Measurements from ENCODE around the gene MED16. TPM values are rescaled to one million over a fixed set of nuclear protein-coding genes. Genes with fewer than 3 reads are reported as not detected.

Gene MED16
- total RNA-seq, 1 experiment from 2014 or later = 66.9 TPM

GRCh38 chr19:929891-930258, 36.9 kb upstream of the MED16 start:
- TF ChIP-seq ZNF532 (CRISPR knock-in tag; IDR thresholded peaks at IDR 0.05; ENCODE audit: borderline replicate concordance) (no peak), GTF2I (CRISPR knock-in tag; conservative IDR thresholded peaks at IDR 0.05) (no peak), ZNF121 (CRISPR knock-in tag; IDR thresholded peaks at IDR 0.05) (peak; percentile 96), FOXP4 (CRISPR knock-in tag; IDR thresholded peaks at IDR 0.05) (no peak), CTCF (IDR thresholded peaks at IDR 0.05) (no peak), MLX (CRISPR knock-in tag; IDR thresholded peaks at IDR 0.05) (no peak)
- Mint-ChIP-seq H3K4me1 (peaks cover 16% of the 10 kb centered on the region), H3K27ac (no peak overlapping the region), H3K4me3 (no peak overlapping the region), H3K36me3 (peaks cover 11% of the 10 kb centered on the region), H3K27me3 (ENCODE audit: low read depth) (no peaks in the 10 kb centered on the region), H3K9me3 (no peaks in the 10 kb centered on the region)
- ChIA-PET POLR2A (no interaction called here), CTCF (interaction anchor here (0.9 kb wide), 1 partner anchor 14 kb away, joined by 3 read pairs; no protein-coding TSS in a partner anchor)
- ATAC-seq (no peak), DNase-seq (ENCODE audit: low spot score) (no peak)

DNA sequence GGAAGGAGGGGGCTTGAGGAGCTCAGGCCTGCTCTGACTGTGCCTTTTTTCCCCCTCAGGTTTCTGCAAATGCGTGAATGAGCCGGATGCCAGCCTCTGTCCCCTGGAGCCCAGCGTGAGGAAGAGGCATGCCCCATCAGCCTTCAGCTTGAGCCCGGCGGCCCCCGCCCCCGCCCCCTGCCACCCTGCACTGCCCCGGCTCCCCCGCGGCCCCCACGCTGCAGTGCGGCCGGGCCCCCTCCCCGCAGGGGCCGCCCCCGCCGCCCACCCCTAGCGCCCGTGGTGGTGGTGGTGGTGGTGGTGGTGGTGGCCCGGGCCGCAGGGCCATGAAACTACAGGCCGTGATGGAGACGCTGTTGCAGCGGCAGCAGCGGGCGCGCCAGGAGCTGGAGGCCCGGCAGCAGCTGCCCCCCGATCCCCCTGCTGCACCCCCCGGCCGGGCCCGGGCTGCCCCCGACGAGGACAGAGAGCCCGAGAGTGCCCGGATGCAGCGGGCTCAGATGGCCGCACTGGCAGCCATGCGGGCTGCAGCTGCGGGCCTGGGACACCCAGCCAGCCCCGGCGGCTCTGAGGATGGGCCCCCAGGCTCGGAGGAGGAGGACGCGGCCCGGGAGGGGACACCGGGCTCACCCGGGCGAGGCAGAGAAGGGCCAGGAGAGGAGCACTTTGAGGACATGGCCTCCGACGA, 36.4 kb upstream of the MED16 start:
- Mint-ChIP-seq H3K4me1 (peaks cover 17% of the 10 kb centered on the region), H3K36me3 (peaks cover 11% of the 10 kb centered on the region), H3K9me3 (no peaks in the 10 kb centered on the region), H3K27me3 (ENCODE audit: low read depth) (no peaks in the 10 kb centered on the region), H3K4me3 (no peak overlapping the region), H3K27ac (no peak overlapping the region)
- TF ChIP-seq ZBTB21 (CRISPR knock-in tag; IDR thresholded peaks at IDR 0.05; ENCODE audit: borderline replicate concordance) (no peak), ZNF396 (CRISPR knock-in tag; IDR thresholded peaks at IDR 0.05; ENCODE audit: borderline replicate concordance) (no peak), NFATC4 (CRISPR knock-in tag; IDR thresholded peaks at IDR 0.05) (no peak)
- ChIA-PET POLR2A (no interaction called here), CTCF (interaction anchor here (0.6 to 0.9 kb wide), 2 partner anchors 15 to 66 kb away, joined by 3 read pairs; no protein-coding TSS in a partner anchor)
- DNase-seq (ENCODE audit: low spot score) (no peak), ATAC-seq (no peak)

DNA sequence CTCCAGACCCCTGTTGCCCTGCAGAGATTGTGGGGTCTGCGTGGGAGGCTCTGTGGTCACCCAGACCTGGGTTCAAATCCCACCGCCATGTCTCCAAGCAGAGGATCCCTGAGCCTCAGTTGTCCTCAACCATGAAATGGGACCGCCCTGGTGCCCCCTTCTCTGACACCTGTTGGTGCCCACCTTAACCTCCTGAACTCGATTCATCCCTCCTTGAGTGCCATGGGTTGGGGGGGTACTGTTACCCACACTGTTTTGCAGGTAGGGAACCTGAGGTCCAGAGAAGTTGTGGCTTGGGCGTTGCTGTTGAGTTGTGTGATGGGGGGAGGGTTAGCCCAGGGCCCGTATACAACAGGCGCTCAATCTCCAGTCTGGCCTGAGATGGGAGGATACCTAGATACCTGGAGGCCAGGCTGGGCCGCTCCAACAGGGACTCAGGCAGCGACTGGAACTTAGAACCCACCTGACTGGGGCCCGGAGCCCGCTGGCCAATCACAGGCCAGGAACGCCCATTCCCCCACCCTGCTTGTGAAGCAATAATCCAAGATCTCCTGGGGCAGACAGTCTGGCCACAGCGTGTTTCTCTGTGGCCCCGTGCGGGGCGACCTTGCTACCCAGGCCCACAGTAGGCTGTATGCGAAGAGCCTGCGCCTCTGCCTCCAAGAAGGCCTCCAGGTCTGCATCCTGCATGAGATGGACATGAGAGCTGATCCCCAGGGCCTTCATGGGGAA, 35.6 kb upstream of the MED16 start:
- Mint-ChIP-seq H3K4me3 (peak overlapping the region; percentile 33), H3K27me3 (ENCODE audit: low read depth) (no peaks in the 10 kb centered on the region), H3K9me3 (no peaks in the 10 kb centered on the region), H3K27ac (peak overlapping the region; percentile 23; the same call in 1 of the 2 replicates), H3K4me1 (peaks cover 19% of the 10 kb centered on the region), H3K36me3 (peaks cover 11% of the 10 kb centered on the region)
- CTCF ChIA-PET = interaction anchor here (0.6 kb wide), 1 partner anchor 65 kb away, joined by 3 read pairs; no protein-coding TSS in a partner anchor
- DNase-seq (ENCODE audit: low spot score) (peak; percentile 55), ATAC-seq (no peak)
- POLR2A ChIA-PET = no interaction called here
- no peak for TF ChIP-seq RELA (CRISPR knock-in tag; IDR thresholded peaks at IDR 0.05; ENCODE audit: borderline replicate concordance)
- peak; percentile 47; the same call in 1 of the 2 replicates for TF ChIP-seq USF2 (CRISPR knock-in tag; IDR thresholded peaks at IDR 0.05)
- 0 out of 2 replicates have a peak, but pooled peaks have one; percentile 44 for TF ChIP-seq ZNF121 (CRISPR knock-in tag; IDR thresholded peaks at IDR 0.05)
- TF ChIP-seq ARID4B (CRISPR knock-in tag; IDR thresholded peaks at IDR 0.05; ENCODE audit: borderline replicate concordance) = no peak
- TF ChIP-seq E2F5 (CRISPR knock-in tag; IDR thresholded peaks at IDR 0.05) = no peak

All from WTC11 (cell line).